SU-DHL-6 (cell line): ENCODE results near the gene HMCES.

ENCODE experiments used
- CTCF ChIP-seq: fragments of 200-600 bp; sonication (generic); IDR thresholded peaks from one replicate; pipeline ENCODE4 v1.5.1; 2017; ENCODE audit warnings: antibody characterized with exemption, mild to moderate bottlenecking, low read length, moderate library complexity; ENCODE audit not compliant: insufficient read depth, poor library complexity, severe bottlenecking
- EZH2phosphoT487 ChIP-seq: fragments of 200-600 bp; sonication (generic), shearing (Covaris generic); conservative IDR thresholded peaks from 2 replicates; pipeline ENCODE4 v1.6.1; 2018; ENCODE audit warnings: mild to moderate bottlenecking, antibody characterized with exemption, low read length, moderate library complexity, mixed read lengths

- TF ChIP-seq CTCF (no peak), EZH2phosphoT487 (no peak)
These were observed 68.2 kb downstream of the HMCES start for GRCh38 chr3:129346695-129347457.
